GM23338 (cell line): Measurements from ENCODE around the gene MAPK4. TPM values are rescaled to one million over a fixed set of nuclear protein-coding genes. Genes with fewer than 3 reads are reported as not detected.

ENCODE experiments used
- ATAC-seq: fragments of 200-7000 bp; cut with Tn5 transposase; 3 replicates; pipeline ENCODE4 v1.9.1; 2020
- DNase-seq: peaks from one replicate; pipeline ENCODE4 v3.0.0-alpha.2; 2015; ENCODE audit warnings: low spot score
- H2AFZ ChIP-seq: fragments of 200-600 bp; sonication (generic); 2 replicates; pipeline ENCODE4 v1.8.0; 2016; ENCODE audit warnings: antibody characterized with exemption, mild to moderate bottlenecking, moderate library complexity
- H3F3A ChIP-seq: fragments of 200-600 bp; sonication (generic); replicated peaks from 2 replicates; pipeline ENCODE4 v1.8.0; 2017; ENCODE audit warnings: antibody characterized with exemption, mixed run types, low read depth
- H3K27ac ChIP-seq: fragments of 200-600 bp; sonication (generic); 2 replicates; pipeline ENCODE4 v1.6.1; 2016; ENCODE audit warnings: low read depth
- H3K27me3 ChIP-seq: fragments of 200-600 bp; sonication (generic); 2 replicates; pipeline ENCODE4 v1.8.0; 2016; ENCODE audit warnings: mild to moderate bottlenecking, mixed run types, moderate library complexity; ENCODE audit not compliant: insufficient read depth
- H3K36me3 ChIP-seq: fragments of 200-600 bp; sonication (generic); 2 replicates; pipeline ENCODE4 v1.8.0; 2016; ENCODE audit warnings: mild to moderate bottlenecking; ENCODE audit not compliant: insufficient read depth
- H3K4me1 ChIP-seq: fragments of 200-600 bp; sonication (generic); 2 replicates; pipeline ENCODE4 v1.8.0; 2016; ENCODE audit warnings: mild to moderate bottlenecking, moderate library complexity; ENCODE audit not compliant: insufficient read depth
- H3K4me2 ChIP-seq: fragments of 200-600 bp; sonication (generic); 2 replicates; pipeline ENCODE4 v1.7.1; 2017; ENCODE audit warnings: mixed run types
- H3K4me3 ChIP-seq: fragments of 200-600 bp; sonication (generic); 2 replicates; pipeline ENCODE4 v1.6.1; 2016; ENCODE audit warnings: mixed run types
- H3K79me2 ChIP-seq: fragments of 200-600 bp; sonication (generic); replicated peaks from 2 replicates; pipeline ENCODE4 v1.8.0; 2017; ENCODE audit warnings: mild to moderate bottlenecking; ENCODE audit not compliant: insufficient read depth
- H3K9me2 ChIP-seq: fragments of 200-600 bp; sonication (generic); 2 replicates; pipeline ENCODE4 v1.8.0; 2017; ENCODE audit not compliant: insufficient read depth
- H4K20me1 ChIP-seq: fragments of 200-600 bp; sonication (generic); replicated peaks from 2 replicates; pipeline ENCODE4 v1.8.0; 2017; ENCODE audit warnings: mild to moderate bottlenecking; ENCODE audit not compliant: insufficient read depth
- H3K27ac Mint-ChIP-seq: 2 replicates; pipeline ENCODE4 v1.8.0; 2020; ENCODE audit warnings: inconsistent platforms, mild to moderate bottlenecking, moderate library complexity, mixed read lengths
- H3K27me3 Mint-ChIP-seq: 3 replicates; pipeline ENCODE4 v1.8.0; 2022; ENCODE audit warnings: low read depth, mild to moderate bottlenecking, moderate library complexity, mixed read lengths, inconsistent platforms; ENCODE audit not compliant: insufficient read depth, poor library complexity
- H3K36me3 Mint-ChIP-seq: 3 replicates; pipeline ENCODE4 v1.8.0; 2021; ENCODE audit warnings: low read depth, mild to moderate bottlenecking, inconsistent platforms, moderate library complexity, mixed read lengths
- H3K4me1 Mint-ChIP-seq: 3 replicates; pipeline ENCODE4 v1.8.0; 2020; ENCODE audit warnings: mild to moderate bottlenecking, inconsistent platforms, mixed read lengths
- H3K4me3 Mint-ChIP-seq: 3 replicates; pipeline ENCODE4 v1.8.0; 2021; ENCODE audit warnings: moderate library complexity, mild to moderate bottlenecking, inconsistent platforms, mixed read lengths
- H3K9me3 Mint-ChIP-seq: 3 replicates; pipeline ENCODE4 v1.8.0; 2020; ENCODE audit warnings: moderate library complexity, mild to moderate bottlenecking, inconsistent platforms, mixed read lengths
- CREB1 ChIP-seq: fragments of 250-450 bp; sonication (Bioruptor Pico); IDR thresholded peaks from 2 replicates; pipeline ENCODE4 v1.5.0; 2020; ENCODE audit warnings: low read depth, mild to moderate bottlenecking, moderate library complexity
- EZH2 ChIP-seq: fragments of 200-600 bp; sonication (generic); IDR thresholded peaks from one replicate; pipeline ENCODE4 v1.8.0; 2017; ENCODE audit warnings: antibody characterized with exemption, mild to moderate bottlenecking, low read depth; ENCODE audit not compliant: unreplicated experiment
- EZH2phosphoT487 ChIP-seq: fragments of 200-600 bp; sonication (generic); IDR thresholded peaks from one replicate; pipeline ENCODE4 v1.8.1; 2018; ENCODE audit warnings: antibody characterized with exemption; ENCODE audit not compliant: unreplicated experiment
- JUNB ChIP-seq: IDR thresholded peaks from one replicate; pipeline ENCODE4 v1.6.1; 2016; ENCODE audit warnings: antibody characterized with exemption; ENCODE audit not compliant: unreplicated experiment
- NANOG ChIP-seq: IDR thresholded peaks from 2 replicates; pipeline ENCODE4 v1.6.1; 2016; ENCODE audit warnings: antibody characterized with exemption, borderline replicate concordance
- POLR2AphosphoS5 ChIP-seq: IDR thresholded peaks from 2 replicates; pipeline ENCODE4 v1.6.1; 2016; ENCODE audit warnings: antibody characterized with exemption, low read depth
- STAT1 ChIP-seq: IDR thresholded peaks from one replicate; pipeline ENCODE4 v1.6.1; 2016; ENCODE audit warnings: antibody characterized with exemption; ENCODE audit not compliant: unreplicated experiment
- ZNF114 ChIP-seq: fragments of 250-450 bp; sonication (Bioruptor Pico); IDR thresholded peaks from 2 replicates; pipeline ENCODE4 v1.5.0; 2020; ENCODE audit warnings: mild to moderate bottlenecking, moderate library complexity
- ZNF331 ChIP-seq: fragments of 250-450 bp; sonication (Bioruptor Pico); IDR thresholded peaks from 2 replicates; pipeline ENCODE4 v1.5.0; 2020; ENCODE audit warnings: low read depth, mild to moderate bottlenecking, moderate library complexity
- polyA plus RNA-seq: library from polyadenylated mRNA; unstranded; fragments of >200 nt; fragmentation: Nextera tagmentation; extraction: Ambion mirVana; gene quantifications from 2 replicates; pipeline ENCODE4 v1.2.1, GENCODE V29; 2016
- total RNA-seq: library from RNA; depleted of rRNA; stranded (reverse); fragments of >200 nt; shearing (Covaris generic); gene quantifications from 2 replicates; pipeline ENCODE4 v1.2.3, GENCODE V29; 2014
- TF ChIP-seq, protein P1 (sequence below): fragments of 250-450 bp; sonication (Bioruptor Pico); IDR thresholded peaks from 2 replicates; pipeline ENCODE4 v1.5.0; 2020; ENCODE audit warnings: mild to moderate bottlenecking, moderate library complexity
- TF ChIP-seq, protein P2 (sequence below): IDR thresholded peaks from one replicate; pipeline ENCODE4 v1.6.1; 2018; ENCODE audit warnings: antibody characterized with exemption; ENCODE audit not compliant: unreplicated experiment
- TF ChIP-seq, protein P3 (sequence below): IDR thresholded peaks from 2 replicates; pipeline ENCODE4 v1.6.1; 2016; ENCODE audit warnings: antibody characterized with exemption
- TF ChIP-seq, protein P4 (sequence below), 2 experiments: fragments of 200-600 bp in 1 of 2; sonication (generic) in 1 of 2; conservative IDR thresholded peaks; 2 replicates each; pipeline versions ENCODE4 v1.5.1 to v1.6.1; 2016 to 2017; ENCODE audit warnings: antibody characterized with exemption in 2 of 2, low read depth in 2 of 2, mild to moderate bottlenecking in 2 of 2, moderate library complexity in 1 of 2

Gene MAPK4
- total and polyA plus RNA-seq, 2 experiments from 2014 or later, result 1.3 to 4.4 TPM

DNA sequence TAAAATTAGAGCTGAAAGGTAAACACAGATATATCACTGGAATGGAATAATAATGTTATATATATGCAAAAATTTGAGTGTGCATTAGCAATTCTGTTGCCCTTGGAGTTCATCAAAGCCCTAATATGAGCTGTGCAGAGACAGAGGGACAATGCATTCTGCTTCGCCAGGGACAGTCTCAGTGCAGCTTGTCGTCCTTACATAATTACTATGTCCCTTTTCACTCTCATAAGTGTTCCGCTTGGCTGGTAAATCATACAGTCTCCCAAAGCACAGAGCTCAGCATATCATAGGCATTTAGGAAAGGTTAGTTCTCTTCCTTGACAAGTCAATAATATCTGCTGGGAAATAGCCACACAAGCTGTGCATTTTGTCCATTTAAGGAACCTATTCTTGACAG, 30.7 kb downstream of the MAPK4 start:
- H3K36me3 ChIP-seq, result no peaks in the 10 kb centered on the region
- H3K4me2 ChIP-seq, result no peak overlapping the region
- TF ChIP-seq JUNB, result no peak
- TF ChIP-seq POLR2AphosphoS5, result no peak
- TF ChIP-seq ZNF331 (CRISPR knock-in tag), result no peak
- no peak for TF ChIP-seq ZNF114 (CRISPR knock-in tag)
- TF ChIP-seq, protein P1, sequence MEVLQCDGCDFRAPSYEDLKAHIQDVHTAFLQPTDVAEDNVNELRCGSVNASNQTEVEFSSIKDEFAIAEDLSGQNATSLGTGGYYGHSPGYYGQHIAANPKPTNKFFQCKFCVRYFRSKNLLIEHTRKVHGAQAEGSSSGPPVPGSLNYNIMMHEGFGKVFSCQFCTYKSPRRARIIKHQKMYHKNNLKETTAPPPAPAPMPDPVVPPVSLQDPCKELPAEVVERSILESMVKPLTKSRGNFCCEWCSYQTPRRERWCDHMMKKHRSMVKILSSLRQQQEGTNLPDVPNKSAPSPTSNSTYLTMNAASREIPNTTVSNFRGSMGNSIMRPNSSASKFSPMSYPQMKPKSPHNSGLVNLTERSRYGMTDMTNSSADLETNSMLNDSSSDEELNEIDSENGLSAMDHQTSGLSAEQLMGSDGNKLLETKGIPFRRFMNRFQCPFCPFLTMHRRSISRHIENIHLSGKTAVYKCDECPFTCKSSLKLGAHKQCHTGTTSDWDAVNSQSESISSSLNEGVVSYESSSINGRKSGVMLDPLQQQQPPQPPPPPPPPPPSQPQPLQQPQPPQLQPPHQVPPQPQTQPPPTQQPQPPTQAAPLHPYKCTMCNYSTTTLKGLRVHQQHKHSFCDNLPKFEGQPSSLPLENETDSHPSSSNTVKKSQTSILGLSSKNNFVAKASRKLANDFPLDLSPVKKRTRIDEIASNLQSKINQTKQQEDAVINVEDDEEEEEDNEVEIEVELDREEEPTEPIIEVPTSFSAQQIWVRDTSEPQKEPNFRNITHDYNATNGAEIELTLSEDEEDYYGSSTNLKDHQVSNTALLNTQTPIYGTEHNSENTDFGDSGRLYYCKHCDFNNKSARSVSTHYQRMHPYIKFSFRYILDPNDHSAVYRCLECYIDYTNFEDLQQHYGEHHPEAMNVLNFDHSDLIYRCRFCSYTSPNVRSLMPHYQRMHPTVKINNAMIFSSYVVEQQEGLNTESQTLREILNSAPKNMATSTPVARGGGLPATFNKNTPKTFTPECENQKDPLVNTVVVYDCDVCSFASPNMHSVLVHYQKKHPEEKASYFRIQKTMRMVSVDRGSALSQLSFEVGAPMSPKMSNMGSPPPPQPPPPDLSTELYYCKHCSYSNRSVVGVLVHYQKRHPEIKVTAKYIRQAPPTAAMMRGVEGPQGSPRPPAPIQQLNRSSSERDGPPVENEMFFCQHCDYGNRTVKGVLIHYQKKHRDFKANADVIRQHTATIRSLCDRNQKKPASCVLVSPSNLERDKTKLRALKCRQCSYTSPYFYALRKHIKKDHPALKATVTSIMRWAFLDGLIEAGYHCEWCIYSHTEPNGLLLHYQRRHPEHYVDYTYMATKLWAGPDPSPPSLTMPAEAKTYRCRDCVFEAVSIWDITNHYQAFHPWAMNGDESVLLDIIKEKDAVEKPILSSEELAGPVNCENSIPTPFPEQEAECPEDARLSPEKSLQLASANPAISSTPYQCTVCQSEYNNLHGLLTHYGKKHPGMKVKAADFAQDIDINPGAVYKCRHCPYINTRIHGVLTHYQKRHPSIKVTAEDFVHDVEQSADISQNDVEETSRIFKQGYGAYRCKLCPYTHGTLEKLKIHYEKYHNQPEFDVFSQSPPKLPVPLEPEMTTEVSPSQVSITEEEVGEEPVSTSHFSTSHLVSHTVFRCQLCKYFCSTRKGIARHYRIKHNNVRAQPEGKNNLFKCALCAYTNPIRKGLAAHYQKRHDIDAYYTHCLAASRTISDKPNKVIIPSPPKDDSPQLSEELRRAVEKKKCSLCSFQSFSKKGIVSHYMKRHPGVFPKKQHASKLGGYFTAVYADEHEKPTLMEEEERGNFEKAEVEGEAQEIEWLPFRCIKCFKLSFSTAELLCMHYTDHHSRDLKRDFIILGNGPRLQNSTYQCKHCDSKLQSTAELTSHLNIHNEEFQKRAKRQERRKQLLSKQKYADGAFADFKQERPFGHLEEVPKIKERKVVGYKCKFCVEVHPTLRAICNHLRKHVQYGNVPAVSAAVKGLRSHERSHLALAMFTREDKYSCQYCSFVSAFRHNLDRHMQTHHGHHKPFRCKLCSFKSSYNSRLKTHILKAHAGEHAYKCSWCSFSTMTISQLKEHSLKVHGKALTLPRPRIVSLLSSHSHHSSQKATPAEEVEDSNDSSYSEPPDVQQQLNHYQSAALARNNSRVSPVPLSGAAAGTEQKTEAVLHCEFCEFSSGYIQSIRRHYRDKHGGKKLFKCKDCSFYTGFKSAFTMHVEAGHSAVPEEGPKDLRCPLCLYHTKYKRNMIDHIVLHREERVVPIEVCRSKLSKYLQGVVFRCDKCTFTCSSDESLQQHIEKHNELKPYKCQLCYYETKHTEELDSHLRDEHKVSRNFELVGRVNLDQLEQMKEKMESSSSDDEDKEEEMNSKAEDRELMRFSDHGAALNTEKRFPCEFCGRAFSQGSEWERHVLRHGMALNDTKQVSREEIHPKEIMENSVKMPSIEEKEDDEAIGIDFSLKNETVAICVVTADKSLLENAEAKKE (CRISPR knock-in tag), result no peak
- TF ChIP-seq EZH2, result no peak
- TF ChIP-seq, protein P2, sequence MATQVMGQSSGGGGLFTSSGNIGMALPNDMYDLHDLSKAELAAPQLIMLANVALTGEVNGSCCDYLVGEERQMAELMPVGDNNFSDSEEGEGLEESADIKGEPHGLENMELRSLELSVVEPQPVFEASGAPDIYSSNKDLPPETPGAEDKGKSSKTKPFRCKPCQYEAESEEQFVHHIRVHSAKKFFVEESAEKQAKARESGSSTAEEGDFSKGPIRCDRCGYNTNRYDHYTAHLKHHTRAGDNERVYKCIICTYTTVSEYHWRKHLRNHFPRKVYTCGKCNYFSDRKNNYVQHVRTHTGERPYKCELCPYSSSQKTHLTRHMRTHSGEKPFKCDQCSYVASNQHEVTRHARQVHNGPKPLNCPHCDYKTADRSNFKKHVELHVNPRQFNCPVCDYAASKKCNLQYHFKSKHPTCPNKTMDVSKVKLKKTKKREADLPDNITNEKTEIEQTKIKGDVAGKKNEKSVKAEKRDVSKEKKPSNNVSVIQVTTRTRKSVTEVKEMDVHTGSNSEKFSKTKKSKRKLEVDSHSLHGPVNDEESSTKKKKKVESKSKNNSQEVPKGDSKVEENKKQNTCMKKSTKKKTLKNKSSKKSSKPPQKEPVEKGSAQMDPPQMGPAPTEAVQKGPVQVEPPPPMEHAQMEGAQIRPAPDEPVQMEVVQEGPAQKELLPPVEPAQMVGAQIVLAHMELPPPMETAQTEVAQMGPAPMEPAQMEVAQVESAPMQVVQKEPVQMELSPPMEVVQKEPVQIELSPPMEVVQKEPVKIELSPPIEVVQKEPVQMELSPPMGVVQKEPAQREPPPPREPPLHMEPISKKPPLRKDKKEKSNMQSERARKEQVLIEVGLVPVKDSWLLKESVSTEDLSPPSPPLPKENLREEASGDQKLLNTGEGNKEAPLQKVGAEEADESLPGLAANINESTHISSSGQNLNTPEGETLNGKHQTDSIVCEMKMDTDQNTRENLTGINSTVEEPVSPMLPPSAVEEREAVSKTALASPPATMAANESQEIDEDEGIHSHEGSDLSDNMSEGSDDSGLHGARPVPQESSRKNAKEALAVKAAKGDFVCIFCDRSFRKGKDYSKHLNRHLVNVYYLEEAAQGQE, result no peak
- TF ChIP-seq, protein P3, sequence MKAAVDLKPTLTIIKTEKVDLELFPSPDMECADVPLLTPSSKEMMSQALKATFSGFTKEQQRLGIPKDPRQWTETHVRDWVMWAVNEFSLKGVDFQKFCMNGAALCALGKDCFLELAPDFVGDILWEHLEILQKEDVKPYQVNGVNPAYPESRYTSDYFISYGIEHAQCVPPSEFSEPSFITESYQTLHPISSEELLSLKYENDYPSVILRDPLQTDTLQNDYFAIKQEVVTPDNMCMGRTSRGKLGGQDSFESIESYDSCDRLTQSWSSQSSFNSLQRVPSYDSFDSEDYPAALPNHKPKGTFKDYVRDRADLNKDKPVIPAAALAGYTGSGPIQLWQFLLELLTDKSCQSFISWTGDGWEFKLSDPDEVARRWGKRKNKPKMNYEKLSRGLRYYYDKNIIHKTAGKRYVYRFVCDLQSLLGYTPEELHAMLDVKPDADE, result no peak
- no peak for TF ChIP-seq STAT1
- no peak for TF ChIP-seq CREB1 (CRISPR knock-in tag)
- no peak for TF ChIP-seq EZH2phosphoT487
- TF ChIP-seq, protein P4, sequence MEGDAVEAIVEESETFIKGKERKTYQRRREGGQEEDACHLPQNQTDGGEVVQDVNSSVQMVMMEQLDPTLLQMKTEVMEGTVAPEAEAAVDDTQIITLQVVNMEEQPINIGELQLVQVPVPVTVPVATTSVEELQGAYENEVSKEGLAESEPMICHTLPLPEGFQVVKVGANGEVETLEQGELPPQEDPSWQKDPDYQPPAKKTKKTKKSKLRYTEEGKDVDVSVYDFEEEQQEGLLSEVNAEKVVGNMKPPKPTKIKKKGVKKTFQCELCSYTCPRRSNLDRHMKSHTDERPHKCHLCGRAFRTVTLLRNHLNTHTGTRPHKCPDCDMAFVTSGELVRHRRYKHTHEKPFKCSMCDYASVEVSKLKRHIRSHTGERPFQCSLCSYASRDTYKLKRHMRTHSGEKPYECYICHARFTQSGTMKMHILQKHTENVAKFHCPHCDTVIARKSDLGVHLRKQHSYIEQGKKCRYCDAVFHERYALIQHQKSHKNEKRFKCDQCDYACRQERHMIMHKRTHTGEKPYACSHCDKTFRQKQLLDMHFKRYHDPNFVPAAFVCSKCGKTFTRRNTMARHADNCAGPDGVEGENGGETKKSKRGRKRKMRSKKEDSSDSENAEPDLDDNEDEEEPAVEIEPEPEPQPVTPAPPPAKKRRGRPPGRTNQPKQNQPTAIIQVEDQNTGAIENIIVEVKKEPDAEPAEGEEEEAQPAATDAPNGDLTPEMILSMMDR (conservative IDR thresholded peaks at IDR 0.05; ENCODE audit: low read depth in 2 of 2), result no peak
- no peak for TF ChIP-seq NANOG
- no peaks in the 10 kb centered on the region for H3K79me2 ChIP-seq
- 0 out of 2 replicates have a peak, but pooled peaks cover 2% of the 10 kb centered on the region for H3K9me2 ChIP-seq
- H3F3A ChIP-seq, result no peaks in the 10 kb centered on the region
- DNase-seq (no peak), ATAC-seq (no peak)
- Mint-ChIP-seq H3K4me1 (no peaks in the 10 kb centered on the region), H3K27me3 (no peaks in the 10 kb centered on the region), H3K36me3 (no peaks in the 10 kb centered on the region; the same call in 2 of the 3 replicates), H3K27ac (no peak overlapping the region), H3K9me3 (peaks cover 4% of the 10 kb centered on the region; the same call in 1 of the 3 replicates), H3K4me3 (no peak overlapping the region)
- H3K27me3 ChIP-seq, result no peaks in the 10 kb centered on the region
- no peaks in the 10 kb centered on the region for H4K20me1 ChIP-seq
- no peak overlapping the region for H3K27ac ChIP-seq
- no peak overlapping the region for H2AFZ ChIP-seq
- no peaks in the 10 kb centered on the region for H3K4me1 ChIP-seq
- H3K4me3 ChIP-seq, result no peak overlapping the region
